Kidney epithelial cell (primary cell): ENCODE measurements around the gene LZTS3. TPM values are rescaled to one million over a fixed set of nuclear protein-coding genes. Genes with fewer than 3 reads are reported as not detected.

Experiments used
- DNase-seq: peaks from one replicate; pipeline ENCODE4 v3.0.0-alpha.2; 2010; ENCODE audit warnings: low read depth
- H3K27me3 ChIP-seq: 2 replicates; pipeline ENCODE4 v1.6.0; 2011; ENCODE audit warnings: low read length; ENCODE audit not compliant: control insufficient read depth, insufficient read depth
- H3K36me3 ChIP-seq: 2 replicates; pipeline ENCODE4 v1.5.1; 2011; ENCODE audit warnings: low read length; ENCODE audit not compliant: control insufficient read depth, insufficient read depth
- H3K4me3 ChIP-seq: 2 replicates; pipeline ENCODE4 v1.5.1; 2011; ENCODE audit warnings: low read depth, mild to moderate bottlenecking, control low read depth, low read length
- total RNA-seq: library from RNA; depleted of rRNA; stranded (reverse); fragments of >200 nt; gene quantifications from 2 replicates; pipeline ENCODE4 v1.2.3, GENCODE V29; 2015
- TF ChIP-seq, protein P1 (sequence below): IDR thresholded peaks from 2 replicates; pipeline ENCODE4 v1.5.1; 2011; ENCODE audit warnings: mild to moderate bottlenecking, moderate library complexity, low read length, control low read depth, inconsistent platforms; ENCODE audit not compliant: insufficient read depth, poor library complexity, severe bottlenecking

The LZTS3 gene
- total RNA-seq, 1 donor from 2014 or later: 10.4 TPM

DNA sequence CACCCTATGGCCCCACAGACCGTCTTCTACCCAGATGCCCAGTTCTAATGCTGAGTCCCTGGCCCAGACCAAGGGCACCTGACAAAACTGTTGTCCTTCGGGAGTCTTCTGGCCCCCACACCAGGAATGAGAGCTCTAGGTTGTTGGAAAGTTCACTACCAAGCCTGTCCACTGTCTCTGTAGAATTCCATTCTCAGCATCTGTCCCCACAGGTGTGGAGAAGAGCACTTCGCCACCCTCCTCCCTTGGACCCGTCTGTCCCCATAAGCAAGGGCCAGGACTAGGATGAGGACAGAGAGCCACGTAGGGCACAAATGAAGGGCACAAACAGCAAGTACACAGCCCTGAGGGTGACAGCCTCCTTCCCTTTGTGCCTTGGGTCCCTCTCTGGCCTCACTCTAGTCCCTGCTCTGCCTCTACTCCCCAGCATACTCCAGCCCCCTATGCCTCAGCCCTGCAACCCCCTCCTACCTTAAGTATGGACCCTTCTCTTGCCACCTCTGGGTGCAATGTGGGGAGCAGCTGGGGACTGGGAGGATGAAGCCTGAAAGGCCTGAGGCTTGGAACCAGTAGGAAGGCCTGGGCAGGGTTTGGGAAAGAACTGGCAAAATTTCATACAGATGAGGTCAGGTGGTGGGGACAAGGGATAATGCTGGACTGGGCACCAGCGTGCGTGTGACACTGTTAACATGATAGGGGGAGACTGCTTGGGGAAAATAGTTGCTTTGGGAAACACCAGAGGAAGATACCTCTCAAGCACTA lies 4.3 kb downstream of the LZTS3 start:
- no peaks in the 10 kb centered on the region for H3K36me3 ChIP-seq
- DNase-seq: no peak
- TF ChIP-seq, protein P1, sequence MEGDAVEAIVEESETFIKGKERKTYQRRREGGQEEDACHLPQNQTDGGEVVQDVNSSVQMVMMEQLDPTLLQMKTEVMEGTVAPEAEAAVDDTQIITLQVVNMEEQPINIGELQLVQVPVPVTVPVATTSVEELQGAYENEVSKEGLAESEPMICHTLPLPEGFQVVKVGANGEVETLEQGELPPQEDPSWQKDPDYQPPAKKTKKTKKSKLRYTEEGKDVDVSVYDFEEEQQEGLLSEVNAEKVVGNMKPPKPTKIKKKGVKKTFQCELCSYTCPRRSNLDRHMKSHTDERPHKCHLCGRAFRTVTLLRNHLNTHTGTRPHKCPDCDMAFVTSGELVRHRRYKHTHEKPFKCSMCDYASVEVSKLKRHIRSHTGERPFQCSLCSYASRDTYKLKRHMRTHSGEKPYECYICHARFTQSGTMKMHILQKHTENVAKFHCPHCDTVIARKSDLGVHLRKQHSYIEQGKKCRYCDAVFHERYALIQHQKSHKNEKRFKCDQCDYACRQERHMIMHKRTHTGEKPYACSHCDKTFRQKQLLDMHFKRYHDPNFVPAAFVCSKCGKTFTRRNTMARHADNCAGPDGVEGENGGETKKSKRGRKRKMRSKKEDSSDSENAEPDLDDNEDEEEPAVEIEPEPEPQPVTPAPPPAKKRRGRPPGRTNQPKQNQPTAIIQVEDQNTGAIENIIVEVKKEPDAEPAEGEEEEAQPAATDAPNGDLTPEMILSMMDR: no peak
- H3K4me3 ChIP-seq: no peak overlapping the region
- peaks cover 23% of the 10 kb centered on the region for H3K27me3 ChIP-seq

DNA sequence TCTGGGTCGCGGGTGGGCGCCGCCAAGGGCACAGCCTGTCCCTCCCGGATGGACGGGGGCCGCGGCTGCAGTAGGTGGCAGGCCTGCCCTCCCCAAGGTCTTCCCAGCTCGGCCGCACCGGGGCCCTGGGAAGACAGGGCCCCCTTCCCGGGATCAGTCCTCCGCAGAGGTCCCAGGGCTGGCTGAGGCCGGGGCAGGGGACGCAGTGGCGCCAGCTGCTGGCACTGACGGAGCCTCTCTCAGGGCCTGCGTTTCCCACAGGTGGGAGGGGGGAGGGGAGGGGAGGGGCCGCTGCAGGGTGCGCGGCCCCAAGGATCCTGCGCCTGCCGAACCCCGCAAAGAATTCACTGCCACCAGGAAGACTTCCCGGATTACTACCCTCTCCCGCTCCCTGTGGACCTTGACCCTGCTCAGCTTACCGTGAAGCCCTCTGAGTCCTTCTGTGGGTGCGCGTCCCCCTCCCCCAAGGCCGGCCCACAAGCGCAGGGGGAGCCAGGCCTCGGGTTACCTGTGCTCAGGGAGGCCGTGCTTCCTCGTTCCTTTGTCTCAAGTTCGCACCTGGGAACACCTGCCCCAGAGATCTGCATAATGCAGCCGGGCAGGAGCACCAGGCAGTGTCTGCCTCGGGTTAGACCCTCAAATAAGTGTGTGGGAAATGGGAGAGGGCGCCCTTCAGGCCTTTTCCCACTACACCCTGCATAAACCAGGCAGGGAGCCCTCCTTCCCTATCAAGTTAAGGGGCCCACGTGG lies 5.1 kb downstream of the LZTS3 start:
- no peak overlapping the region for H3K4me3 ChIP-seq
- TF ChIP-seq, protein P1: peak; percentile 16

DNA sequence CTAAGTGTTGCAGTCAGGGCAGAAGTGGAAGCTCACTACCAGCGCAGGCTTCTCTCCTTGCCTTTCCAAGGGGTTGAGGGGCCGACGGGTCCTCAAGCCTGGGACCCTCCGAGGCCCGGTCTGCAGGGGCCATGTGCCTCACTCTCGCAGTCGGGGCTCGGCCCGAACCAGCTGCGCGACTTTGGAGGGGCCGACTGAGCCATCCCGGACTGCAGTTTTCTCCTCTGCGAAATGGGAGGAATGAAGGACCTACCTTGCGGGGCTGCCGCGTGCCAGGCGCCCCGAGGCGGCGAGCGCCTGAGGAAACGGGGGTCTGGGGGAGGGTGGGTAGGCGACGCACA lies 5.6 kb downstream of the LZTS3 start:
- Histone ChIP-seq H3K27me3 (peaks cover 22% of the 10 kb centered on the region), H3K4me3 (no peak overlapping the region), H3K36me3 (no peaks in the 10 kb centered on the region)
- TF ChIP-seq, protein P1: no peak
- DNase-seq: no peak

More for the DNA sequence above, 5.1 kb downstream of the LZTS3 start:
- DNase-seq: no peak
- H3K36me3 ChIP-seq: no peaks in the 10 kb centered on the region
- H3K27me3 ChIP-seq: peaks cover 23% of the 10 kb centered on the region

DNA sequence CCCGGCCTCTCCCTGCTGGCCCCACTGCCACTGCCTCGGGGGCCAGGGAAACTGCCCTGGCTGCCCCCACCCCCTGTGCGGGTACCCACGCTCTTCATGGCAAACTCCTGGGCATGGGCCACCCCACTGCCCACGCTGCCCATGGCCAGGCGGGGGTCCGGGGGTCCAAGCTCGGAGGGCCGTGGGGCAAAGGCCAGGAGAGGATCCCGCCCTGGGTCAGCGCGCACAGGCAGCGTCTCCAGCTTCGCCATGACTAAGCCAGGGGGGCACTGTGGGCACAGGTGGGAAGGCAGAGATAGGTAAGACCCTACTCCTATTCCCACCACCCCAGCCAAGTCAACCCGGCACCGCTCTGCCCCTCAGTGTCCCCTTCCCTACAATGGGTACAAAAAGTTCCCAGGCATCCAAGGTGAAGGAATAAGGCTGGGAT lies 6.4 kb downstream of the LZTS3 start:
- no peak overlapping the region for H3K4me3 ChIP-seq
- peaks cover 17% of the 10 kb centered on the region for H3K27me3 ChIP-seq
- TF ChIP-seq, protein P1: no peak
- no peak for DNase-seq
- H3K36me3 ChIP-seq: no peaks in the 10 kb centered on the region

DNA sequence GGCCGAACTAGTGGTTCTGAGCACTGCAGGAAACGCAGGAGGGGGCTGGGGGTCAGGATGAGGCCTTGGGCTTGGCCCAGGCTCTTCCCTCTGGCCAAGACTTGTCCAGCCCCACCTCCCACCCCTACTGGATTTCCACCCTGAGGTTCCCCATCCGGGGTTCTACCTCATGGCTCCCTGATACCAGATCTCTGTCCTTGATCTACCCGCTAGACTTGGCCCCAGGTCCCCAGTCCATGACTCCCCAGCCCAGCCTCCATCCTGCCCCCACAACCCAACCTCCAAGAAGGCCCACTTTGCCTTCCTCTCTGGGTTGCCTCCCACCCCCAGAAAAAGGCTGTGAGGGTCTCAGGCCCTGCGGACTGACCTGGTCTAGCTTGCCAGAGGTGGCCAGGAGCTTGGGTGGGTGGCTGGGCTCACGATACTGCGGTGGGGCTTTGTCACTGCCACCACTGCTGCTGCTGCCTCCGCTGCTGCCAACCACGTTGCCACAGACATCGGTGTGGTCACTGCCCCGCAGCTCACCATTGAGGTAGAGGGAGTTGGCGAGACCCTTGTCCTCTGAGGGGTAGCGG lies 6.9 kb downstream of the LZTS3 start:
- Histone ChIP-seq H3K4me3 (no peak overlapping the region), H3K27me3 (peaks cover 17% of the 10 kb centered on the region), H3K36me3 (no peaks in the 10 kb centered on the region)
- DNase-seq: no peak
- TF ChIP-seq, protein P1: no peak
